GM19023 (cell line): ENCODE measurements around the gene FAM168A.

Experiments used
- ATAC-seq: cut with Tn5 transposase; IDR thresholded peaks from one replicate; pipeline ENCODE4 v1.9.1; 2021; ENCODE audit warnings: mild to moderate bottlenecking, moderate library complexity; ENCODE audit not compliant: unreplicated experiment

Gene FAM168A

DNA sequence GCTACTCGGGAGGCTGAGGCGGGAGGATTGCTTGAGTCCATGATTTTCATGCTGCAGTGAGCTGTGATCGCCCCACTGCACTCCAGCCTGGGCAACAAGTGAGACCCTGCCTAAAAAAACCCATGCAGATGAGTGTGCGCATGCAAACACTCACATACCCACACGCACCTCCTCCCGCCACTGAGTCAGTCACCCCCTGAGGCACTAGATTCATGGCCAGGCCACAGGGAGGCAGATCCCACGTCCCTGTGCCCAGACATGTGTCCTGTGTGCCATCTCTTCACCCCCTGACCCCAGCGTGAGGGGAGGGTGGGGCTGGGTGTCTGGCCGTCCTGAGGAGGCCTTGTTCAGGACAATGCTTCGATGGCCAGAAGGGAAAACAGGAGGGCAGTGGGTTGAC lies 206.2 kb downstream of the FAM168A start:
- no peak for ATAC-seq

DNA sequence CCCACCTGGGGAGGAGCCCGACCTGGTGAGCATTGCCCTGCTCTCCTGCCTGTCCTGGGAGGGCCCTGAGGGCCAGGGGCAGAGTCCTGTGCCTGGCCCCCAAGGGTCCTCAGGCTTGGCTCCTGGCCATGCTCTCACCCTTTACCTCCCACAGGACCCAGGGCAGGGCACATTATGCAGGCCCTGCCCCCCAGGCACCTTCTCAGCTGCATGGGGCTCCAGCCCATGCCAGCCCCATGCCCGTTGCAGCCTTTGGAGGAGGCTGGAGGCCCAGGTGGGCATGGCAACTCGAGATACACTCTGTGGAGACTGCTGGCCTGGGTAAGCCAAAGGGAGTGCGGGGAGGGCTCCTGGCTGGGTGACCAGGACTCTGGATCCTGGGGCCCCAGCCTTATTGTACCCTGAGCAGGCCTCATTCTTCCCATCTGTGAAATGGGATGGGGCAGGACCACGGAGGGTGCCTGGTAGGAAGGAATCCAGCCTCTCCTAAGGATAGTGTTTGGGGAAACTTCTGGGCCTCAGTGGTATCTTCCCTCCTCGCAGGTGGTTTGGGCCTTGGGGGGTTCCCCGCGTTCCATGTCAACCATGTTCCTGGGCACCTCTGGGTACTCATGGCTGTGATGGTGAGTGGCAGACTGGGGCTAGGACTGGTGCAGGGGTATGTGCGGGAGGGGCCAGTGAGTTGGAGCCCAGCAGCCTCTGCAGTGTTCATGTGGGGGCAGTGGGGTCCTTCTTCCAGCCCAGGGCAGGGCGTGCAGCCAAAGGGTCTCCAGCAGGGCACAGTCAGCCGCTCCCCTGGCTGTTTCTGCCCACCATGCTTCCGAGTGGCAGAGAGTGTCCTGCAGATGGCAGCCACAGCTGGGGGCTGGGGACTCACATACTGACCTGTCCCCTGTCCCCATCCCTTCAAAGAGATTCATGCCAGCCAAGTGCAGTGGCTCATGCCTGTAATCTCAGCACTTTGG lies 207.0 kb downstream of the FAM168A start:
- ATAC-seq = no peak

DNA sequence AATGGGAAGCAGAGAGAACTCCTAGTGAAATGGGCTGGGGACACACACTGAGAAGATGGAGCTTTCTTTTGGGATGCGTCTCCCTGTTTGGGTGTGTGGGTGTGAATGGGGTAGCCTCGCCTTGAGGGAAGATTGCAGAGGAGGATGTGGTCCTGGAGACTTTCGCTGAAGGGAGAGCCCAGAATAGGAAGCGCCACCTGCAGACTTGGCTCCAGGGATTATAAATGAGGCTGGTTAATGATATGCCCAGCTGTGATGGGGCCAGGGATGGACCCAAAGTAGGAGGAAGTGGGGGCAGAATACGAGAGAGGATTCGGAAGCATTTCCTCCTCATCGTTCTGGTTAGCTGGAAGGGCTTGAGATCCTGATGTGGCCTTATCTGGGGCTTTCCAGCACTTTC lies 208.0 kb downstream of the FAM168A start:
- no peak for ATAC-seq

DNA sequence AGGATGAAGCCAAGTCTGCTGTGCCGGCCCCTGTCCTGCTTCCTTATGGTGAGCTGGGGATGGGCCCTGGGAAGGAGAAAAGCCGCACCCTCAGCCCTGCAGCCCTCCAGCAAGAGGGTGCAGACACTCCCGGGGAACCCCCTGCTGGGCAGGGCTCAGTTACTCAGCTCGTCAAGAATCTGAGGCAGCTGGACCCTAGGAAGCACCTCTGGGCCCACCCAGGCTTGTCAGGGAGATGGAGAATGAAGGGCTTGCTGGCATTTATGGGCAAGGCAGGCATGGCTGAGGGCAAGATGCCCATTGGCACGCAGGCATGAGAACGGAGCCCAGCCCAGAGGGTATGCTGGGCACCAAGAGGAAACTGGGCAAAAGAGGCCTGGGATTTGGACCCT lies 208.8 kb downstream of the FAM168A start:
- ATAC-seq = no peak

DNA sequence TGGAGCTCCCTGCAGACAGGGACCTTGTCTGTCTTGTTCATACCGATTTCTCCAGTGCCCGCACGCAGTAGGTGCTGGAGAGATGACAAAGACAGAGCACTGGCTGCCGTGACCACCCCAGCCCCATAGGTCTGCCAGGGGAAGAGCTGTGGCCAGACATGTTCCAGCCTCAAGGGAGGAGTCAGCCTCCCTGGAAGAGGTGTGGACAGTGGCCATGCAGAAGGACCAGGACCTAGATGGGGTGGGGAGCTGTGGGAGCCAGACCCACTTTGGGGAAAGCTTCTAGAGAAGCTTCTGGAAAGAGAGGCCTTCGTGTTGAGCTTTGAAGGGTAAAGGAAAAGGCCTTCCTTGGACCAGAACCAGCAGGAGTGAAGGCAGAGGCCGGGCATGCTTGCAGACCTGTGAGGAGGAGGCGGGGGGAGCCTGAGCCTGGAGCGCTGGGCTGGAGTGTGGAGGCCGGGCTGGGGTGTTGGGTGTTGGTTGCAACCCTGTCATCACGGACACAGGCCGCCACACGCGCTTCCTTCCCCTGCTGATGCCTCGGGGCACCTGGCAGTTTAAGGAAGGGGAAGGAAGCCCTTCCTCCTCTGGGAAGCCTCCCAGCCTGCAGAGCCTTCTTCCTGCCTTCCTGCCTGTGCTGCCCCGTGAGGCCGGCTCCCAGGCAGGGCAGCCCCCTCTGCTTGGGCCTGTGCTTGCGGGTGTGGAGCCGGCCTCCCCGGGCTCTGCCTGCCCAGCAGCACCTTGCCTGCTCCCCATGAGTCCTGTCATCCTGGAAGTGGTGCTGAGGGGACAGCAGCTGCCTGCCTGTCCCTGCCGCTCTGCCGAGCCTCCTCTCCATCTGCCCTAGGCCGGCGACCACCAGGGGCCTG lies 209.4 kb downstream of the FAM168A start:
- no peak for ATAC-seq

DNA sequence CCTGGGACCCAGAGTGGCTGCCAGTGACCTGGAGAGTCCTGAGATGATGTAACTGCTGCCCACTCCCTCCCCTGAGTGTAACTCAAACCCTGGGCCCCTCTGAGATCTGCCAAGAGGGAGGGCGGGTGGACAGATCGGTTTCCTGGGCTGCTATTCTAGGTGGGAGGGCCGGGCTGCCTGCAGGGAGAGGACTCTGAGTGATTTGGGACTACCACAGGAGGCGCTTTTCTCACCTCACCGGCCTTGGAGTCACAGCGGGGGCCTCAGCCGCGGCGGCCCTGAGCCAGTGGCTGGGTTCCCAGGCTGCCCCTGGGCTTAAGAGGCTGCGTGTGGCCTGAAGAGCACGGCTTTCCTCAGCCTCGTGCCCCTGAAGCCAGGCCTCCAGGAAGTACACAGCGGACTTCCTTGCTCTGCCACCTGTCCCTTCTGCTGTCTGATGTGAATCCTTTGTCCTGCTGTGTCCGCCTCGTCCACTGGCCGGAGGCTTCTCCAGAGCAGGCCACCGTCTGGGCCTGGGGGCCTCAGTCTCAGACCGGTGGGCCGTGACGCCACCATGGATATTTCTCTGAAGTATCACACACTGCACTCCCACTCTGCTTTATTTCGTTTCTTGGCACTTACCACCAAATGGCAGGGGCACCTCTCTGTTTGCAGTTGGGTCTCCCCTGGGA lies 210.2 kb downstream of the FAM168A start:
- ATAC-seq = no peak

DNA sequence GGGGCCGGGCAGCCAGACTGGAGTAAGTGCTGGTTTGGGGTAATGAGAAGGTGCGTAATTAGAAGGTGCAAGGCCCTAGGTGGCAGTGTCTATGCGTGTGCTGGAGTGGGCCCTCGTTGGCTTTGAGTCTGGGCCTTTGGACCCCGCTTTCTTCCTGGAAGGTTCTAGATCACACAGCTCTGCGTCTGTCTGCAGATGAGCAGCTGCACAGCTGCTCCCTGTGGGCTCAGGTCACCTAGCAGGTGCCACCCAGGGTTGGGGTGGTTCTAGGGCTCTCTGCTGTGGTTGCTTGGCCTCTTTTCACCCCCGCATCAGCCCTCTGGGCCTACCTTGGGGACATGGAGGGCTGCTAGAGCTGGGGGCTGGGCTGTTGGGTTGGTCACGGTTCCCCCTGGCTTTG lies 211.4 kb downstream of the FAM168A start:
- ATAC-seq = no peak

DNA sequence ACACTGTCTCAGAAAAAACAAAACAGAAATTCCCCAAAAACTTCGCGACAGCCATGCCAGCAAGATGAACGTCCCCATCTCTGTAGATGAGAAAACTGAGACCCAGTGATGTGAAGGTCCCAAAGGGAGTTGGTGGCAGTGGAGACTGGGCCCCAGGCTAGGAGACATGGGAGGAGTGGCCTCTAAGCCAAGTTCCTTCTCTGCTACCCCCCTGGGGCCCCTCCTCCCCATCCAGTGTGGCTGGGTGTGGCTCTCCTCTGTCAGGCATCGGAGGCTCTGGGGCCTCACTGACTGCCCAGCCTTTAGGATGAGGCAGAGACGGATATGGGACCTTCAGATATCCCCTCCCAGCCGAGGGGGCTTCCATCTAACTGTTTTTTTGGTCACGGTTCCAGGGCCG lies 211.9 kb downstream of the FAM168A start:
- no peak for ATAC-seq

DNA sequence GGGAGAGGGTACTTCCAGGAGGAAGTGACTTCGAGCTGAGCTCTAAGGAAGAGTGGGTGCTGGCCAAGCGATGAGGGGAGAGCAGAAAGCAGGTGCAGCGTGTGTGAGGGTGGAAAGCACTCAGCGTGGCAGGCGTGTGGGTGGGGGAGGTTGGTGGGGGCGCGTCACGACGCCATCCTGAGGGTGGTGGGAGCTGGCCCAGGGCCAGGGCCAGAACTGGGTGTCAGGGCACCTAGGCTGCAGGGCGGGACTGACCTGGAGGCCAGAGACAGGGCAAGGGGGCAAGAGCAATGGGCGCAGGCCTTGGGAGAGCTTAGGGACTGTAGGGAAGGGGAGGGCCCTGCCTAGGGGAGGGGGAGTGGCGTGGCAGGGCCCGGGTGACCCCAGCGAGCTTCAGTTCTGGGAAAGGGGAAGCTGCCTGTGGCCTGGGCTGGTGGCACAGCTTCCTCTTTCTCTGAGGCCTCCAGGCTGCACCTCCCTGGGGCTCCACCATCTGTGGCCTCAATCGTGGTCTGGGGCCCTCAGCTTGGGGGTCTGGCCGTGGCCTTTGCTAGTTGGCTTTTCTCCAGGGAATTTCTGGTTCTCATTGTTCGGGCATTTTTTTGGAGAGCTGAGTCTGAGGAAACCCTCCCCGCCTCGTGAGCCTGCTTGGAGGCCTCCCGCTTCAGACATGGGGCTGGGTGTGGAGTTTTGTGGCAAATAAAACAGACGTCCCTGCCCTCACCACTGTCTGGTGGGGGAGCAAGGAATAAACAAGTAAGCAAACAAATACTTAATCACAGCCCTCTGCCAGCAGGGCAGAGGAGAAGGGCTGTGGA lies 212.8 kb downstream of the FAM168A start:
- ATAC-seq = peak; percentile 35

DNA sequence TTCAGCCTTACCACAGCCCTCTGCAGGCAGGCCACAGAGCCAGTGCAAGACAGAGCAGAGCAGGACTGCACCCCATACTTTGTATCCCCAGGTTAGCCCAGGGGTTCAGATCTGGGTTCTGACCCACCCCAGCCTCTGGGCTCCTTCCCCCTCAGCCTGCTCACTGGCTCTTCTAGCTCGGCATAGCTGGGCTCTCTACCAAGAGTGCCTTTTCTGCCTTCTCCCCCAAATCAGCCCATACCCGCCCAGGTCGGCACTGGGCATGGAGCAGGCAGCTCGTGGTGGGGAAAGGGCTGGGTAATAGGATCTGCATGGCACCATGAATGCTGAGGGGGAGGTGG lies 213.4 kb downstream of the FAM168A start:
- no peak for ATAC-seq

DNA sequence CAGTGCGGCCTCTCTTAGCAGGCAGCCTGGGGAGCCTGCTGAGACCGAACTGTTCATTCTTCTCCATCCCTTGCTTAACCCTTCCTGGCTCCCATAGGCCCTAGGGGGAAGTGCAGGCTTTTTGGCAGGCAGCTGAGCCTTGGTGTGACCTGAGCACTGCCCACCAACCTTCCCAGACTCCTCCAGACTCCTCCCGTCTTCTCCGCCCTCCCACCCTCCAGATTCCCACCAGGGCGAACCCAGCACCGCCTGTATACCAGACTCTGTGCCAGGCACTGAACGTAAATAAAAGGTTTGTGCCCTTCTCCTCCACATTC lies 213.8 kb downstream of the FAM168A start:
- ATAC-seq = no peak

DNA sequence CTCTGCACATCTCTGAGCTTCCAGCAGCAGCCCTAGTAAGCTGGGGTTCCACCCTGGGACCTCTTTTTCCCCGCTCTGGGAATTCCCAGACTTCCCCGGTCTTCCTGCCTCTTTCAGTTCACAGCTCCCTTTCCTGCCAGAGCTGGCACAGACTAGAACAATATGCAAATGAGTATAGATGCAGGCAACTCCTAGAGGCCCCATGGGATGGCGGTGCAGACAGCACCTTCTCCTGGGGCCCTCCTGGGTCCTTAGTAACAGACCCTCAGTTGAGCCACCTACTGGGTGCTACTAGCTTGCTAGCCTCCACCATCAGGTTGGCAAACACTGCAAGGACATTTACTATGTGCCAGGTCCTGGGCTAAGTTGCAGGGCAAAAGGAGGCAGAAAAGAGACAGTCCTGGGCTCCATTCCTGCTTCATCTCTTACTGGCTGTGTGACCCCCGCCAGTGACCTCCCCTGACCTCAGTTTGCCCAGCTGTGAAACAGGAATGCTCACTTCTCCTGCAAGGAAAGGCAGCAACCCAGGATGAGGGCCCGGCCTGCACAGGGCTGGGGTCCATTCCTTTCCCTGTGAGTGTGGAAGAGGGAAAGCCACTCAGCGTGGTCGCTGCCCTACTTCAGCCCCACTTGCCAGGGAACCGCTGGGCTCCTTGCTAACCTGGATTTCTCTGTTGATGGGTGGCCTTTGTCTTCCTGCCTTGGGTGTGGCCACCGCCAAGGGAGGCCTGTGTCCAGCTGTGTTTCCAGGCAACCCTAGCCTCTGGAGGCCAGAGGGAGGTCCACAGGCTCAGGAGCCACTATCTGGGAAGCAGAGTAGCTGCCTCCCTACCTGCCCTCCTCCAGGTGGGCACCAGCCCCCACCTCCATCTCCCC lies 214.4 kb downstream of the FAM168A start:
- ATAC-seq = no peak

DNA sequence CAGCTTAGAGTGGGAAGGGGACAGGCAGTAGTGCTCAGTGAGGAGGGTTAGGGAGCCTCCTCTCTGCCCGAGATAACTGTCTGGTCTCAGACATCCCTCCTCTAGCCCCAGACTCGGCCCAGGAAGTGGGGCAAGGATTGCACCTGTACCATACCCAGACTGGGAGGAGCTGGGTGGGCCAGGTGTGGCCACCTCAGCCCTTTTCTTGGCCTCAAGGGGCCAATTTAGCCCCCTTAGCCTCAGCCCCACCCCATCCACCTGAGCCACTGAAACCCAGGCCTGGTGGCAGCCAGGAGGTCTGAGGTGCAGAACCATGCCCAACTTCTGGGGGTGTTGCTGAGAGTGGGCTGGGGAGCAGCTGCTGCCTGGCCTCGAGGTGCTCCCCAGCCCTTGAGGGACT lies 215.2 kb downstream of the FAM168A start:
- ATAC-seq = no peak

DNA sequence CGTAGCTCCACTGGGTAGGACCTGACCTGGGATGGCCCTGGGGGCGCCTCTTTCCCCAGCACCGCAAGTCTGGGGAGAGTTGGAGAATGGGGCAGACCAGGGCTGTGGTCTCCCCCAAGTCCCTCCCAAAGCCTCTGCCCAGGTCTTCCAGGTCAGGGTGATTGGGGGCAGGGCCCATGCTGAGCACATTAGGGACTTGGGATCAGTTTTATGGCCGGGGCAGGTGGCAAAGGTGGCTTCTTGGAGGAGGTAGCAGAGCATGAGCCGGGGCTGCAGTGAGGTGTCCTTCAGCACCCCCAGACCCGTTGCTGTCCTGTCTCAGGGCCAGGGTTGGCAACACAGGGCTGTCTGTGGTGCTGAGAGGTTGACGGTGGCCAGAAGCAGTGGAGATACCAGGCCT lies 215.7 kb downstream of the FAM168A start:
- no peak for ATAC-seq

DNA sequence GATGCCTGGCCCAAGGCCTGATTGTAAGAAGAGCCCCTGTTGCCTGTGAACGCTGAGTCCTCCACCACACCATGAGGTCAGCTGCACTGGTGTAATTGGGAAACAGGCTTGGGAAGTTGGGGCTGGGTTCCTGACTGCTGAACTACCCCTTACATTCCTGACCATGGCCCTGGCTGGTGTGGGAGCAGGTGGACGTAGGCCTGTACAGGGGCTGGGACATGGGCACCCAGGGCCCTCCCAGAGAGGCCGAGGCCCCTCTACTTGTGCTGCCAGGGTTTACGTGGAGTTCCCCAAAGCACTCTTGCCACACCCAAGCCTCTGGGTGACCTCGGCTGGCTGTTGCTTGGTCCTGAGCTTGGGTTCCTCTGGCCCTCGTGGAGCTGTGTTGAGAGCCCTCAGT lies 216.3 kb downstream of the FAM168A start:
- ATAC-seq = no peak

DNA sequence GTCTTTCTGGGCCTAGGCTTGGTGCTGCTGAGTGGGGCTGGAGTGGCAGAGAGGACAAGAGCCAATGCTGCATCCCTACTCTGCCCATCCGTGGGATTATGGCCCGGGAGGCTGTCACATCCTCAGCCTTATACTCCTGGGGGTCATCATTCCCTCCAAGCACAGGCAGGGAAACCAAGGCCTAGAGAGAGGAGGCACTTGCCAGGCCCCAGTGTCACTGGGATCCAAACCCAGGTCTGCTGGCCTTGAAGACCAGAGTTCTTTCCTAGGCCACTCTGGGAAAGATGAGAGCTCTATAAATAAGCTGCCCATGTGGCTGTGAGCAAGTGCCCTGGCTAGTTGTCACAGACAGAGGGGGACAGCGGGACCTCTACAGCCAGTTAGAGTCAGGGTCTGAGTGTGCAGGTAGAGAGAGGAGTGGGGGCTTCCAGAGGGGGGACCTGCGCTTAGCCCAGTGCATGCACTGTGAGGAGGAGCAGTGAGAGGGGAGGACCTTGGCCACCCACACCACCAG lies 217.0 kb downstream of the FAM168A start:
- no peak for ATAC-seq

DNA sequence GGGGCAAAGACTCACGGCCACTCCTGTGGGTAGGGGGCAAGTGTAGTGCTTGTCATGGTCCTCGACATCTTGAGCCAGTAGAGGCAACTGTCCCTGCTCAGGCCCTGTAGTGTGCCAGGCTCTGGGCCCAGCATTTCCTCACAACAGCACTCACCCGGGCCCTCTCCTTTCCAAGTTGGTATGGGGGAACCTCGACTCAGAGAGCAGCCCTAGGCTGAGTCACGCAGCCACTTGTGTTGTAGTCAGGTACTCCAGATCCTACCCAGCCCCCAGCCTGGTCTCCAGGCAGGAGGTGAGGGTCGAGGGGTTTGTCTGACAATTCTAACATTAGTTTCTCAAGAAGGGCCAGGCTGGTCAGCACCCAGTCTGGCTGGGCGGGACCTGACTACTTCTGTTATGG lies 217.6 kb downstream of the FAM168A start:
- ATAC-seq = no peak

DNA sequence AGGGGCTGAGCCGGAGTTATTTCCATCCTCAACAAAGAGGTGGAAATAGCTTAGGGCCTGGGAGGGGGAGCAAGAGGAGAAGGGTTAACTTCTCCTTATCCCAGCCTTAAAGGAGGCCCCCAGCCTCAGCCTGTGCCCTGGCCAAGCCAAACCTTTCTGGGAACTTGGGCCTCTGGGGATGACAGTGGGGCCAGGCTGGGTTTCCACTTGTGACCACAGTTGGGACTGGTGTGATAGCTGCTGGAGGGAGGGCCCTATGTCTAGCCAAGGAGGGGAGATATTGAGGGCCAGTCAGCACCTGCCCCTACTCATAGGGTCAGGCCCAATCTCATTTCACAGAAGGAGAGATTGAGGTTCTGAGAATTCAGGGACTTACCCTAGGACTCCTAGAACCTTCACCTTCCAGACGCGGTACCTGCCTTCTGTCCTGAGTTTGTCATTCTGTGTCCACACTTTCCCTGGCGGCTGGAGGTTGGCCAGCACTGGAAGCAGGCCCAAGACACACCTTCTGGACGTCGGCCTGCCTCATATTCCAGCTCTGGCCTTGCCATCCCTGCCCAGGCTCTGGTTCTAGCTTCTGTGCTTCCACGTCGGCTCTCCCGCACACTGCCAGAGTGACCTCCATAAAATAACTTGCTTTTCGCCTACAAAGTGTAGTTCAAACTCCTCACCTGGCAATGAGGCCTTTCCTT lies 218.6 kb downstream of the FAM168A start:
- no peak for ATAC-seq
